Ovary (tissue), 9 donors: ENCODE data around the gene DIRAS1. TPM values are rescaled to one million over a fixed set of nuclear protein-coding genes. Genes with fewer than 3 reads are reported as not detected.

Experiments
- DNase-seq, 5 donors: peaks; one replicate each; pipeline ENCODE4 v3.0.0-alpha.2; 2019 to 2020
- H3K27ac ChIP-seq, 2 donors: fragments of 200-600 bp; one replicate each; pipeline versions ENCODE4 v1.5.1 to v1.8.0; 2019 to 2022
- H3K27me3 ChIP-seq: fragments of 200-600 bp; one replicate; pipeline ENCODE4 v1.8.0; 2022
- H3K36me3 ChIP-seq: fragments of 200-600 bp; sonication (generic); one replicate; pipeline ENCODE4 v1.5.1; 2019
- H3K4me1 ChIP-seq: one replicate; pipeline ENCODE4 v1.8.1; 2013; ENCODE audit warnings: mild to moderate bottlenecking, moderate library complexity; ENCODE audit not compliant: insufficient read depth
- H3K4me3 ChIP-seq: fragments of 200-600 bp; sonication (generic); one replicate; pipeline ENCODE4 v1.5.1; 2017
- H3K9me3 ChIP-seq, 2 donors: fragments of 200-600 bp in 1 of 2; sonication (generic) in 1 of 2; one replicate each; pipeline versions ENCODE4 v1.5.1 to v1.8.1; 2013 to 2019; ENCODE audit warnings: mild to moderate bottlenecking in 1 of 2, moderate library complexity in 1 of 2
- CTCF ChIP-seq, 3 donors: fragments of 450-650 bp in 2 of 3; fragments of 200-600 bp in 1 of 3; IDR thresholded peaks; one replicate each; pipeline versions ENCODE4 v1.5.1 to v1.8.0; 2016 to 2022; ENCODE audit warnings: antibody characterized with exemption in 3 of 3, mild to moderate bottlenecking in 1 of 3
- EP300 ChIP-seq: sonication (generic); formaldehyde crosslinking; IDR thresholded peaks from one replicate; pipeline ENCODE4 v1.6.1; 2017; ENCODE audit warnings: antibody characterized with exemption
- POLR2A ChIP-seq: fragments of 450-650 bp; IDR thresholded peaks from one replicate; pipeline ENCODE4 v1.6.1; 2017; ENCODE audit warnings: antibody characterized with exemption, mild to moderate bottlenecking, moderate library complexity
- WGBS, 3 donors: extraction: QIAGEN DNeasy Blood & Tissue Kit in 1 of 3; methylation state at CpG; one replicate each; pipeline versions ENCODE4 v1.1.5 to v1.1.7; 2013 to 2017; 5-methylcytosine and 5-hydroxymethylcytosine counted together
- intact Hi-C, 4 donors: fragments of 100-400 bp; cut with DNase I; formaldehyde crosslinking; loops; one replicate each; pipeline versions ENCODE4 v1.11.0 to v1.15.1; 2022 to 2023
- polyA plus RNA-seq, 2 donors: library from polyadenylated mRNA; stranded (reverse); fragments of 200-250 nt in 1 of 2; fragments of 350-450 nt in 1 of 2; fragmentation: Illumina TruSeq in 1 of 2; extraction: RNeasy Lipid Tissue Mini Kit (QIAGEN cat#74804) in 1 of 2; gene quantifications; one replicate each; pipeline ENCODE4 v1.2.3, GENCODE V29; 2013 to 2014
- total RNA-seq, 7 donors: library from RNA; depleted of rRNA in 2 of 7; stranded (reverse); fragments of >200 nt in 2 of 7; fragmentation: NEBNext Ultra II Directional in 3 of 7; extraction: Animal tissue kit (Norgen Biotek cat#: 25700) in 3 of 7; gene quantifications; one replicate each; pipeline versions ENCODE4 v1.1.0 to v1.2.4, GENCODE V29; 2016 to 2023
- donor health status: DM: no; HTN: no; CAD: no; lungs with moderate emphysema.
- donor health status: DM: no; HTN: no; CAD: no.
- donor health status: Bipolar disorder and iron deficiency.
- donor health status: DM: yes; HTN: yes; CAD: no.
- donor health status: DM: no; HTN: no; CAD: no.
- donor health status: DM: yes; HTN: yes; CAD: no.

The DIRAS1 gene
- total and polyA plus RNA-seq, 9 donors = 0.24 to 16.0 (median 5.7) TPM

- TF ChIP-seq EP300 = no peak
- no peak overlapping the region for H3K4me3 ChIP-seq
- H3K9me3 ChIP-seq = no peaks in the 10 kb centered on the region
- intact Hi-C loops = no loop called here
- no peaks in the 10 kb centered on the region for H3K27me3 ChIP-seq
- H3K4me1 ChIP-seq = no peaks in the 10 kb centered on the region
- H3K36me3 ChIP-seq = no peaks in the 10 kb centered on the region
- no peak overlapping the region for H3K27ac ChIP-seq
- WGBS, 3 donors = 85 to 90% (median 89%) methylated on average over 9 of the region's 9 CpGs
- no peak for DNase-seq
These were observed 54.7 kb downstream of the DIRAS1 start for GRCh38 chr19:2666344-2666994.

GRCh38 chr19:2665103-2665502 is 56.1 kb downstream of the DIRAS1 start:
- Histone ChIP-seq H3K4me3 (no peak overlapping the region), H3K4me1 (no peaks in the 10 kb centered on the region), H3K27me3 (no peaks in the 10 kb centered on the region), H3K27ac (no peak overlapping the region), H3K9me3 (no peaks in the 10 kb centered on the region), H3K36me3 (no peaks in the 10 kb centered on the region)
- WGBS, 3 donors = 91 to 93% (median 93%) methylated on average over 11 of the region's 11 CpGs
- intact Hi-C loops = no loop called here
- DNase-seq = no peak
- TF ChIP-seq CTCF (IDR thresholded peaks at IDR 0.05) (no peak), POLR2A (no peak), EP300 (no peak)

Other genes with a start within 250 kb of the DIRAS1 start
- gene GADD45B, start 245.2 kb downstream of the DIRAS1 start, total RNA-seq = 100 to 1,000 TPM in 2 of 7 donors, 10 to 100 TPM in 5; 47.0 to 414 (median 73.9) TPM
- gene GADD45B, start 245.2 kb downstream of the DIRAS1 start, polyA plus RNA-seq = 100 to 1,000 TPM in 1 of 2 donors, 10 to 100 TPM in 1; 17.8 to 120 TPM
- 10 to 100 TPM in 5 of 7 donors, 1 to 10 TPM in 2; 4.1 to 36.3 (median 15.9) TPM for gene GNG7, start 18.7 kb downstream of the DIRAS1 start, total RNA-seq
- gene GNG7, start 18.7 kb downstream of the DIRAS1 start, polyA plus RNA-seq = 10 to 100 TPM in 1 of 2 donors, 1 to 10 TPM in 1; 7.8 to 12.3 TPM
- 10 to 100 TPM; 12.2 to 40.2 (median 18.3) TPM for gene SLC39A3, start 18.6 kb upstream of the DIRAS1 start, total RNA-seq
- gene SLC39A3, start 18.6 kb upstream of the DIRAS1 start, polyA plus RNA-seq = 10 to 100 TPM; 11.6 to 18.2 TPM
- 10 to 100 TPM; 42.0 to 65.3 (median 53.4) TPM for gene SGTA, start 61.9 kb upstream of the DIRAS1 start, total RNA-seq
- 10 to 100 TPM; 27.0 to 65.5 TPM for gene SGTA, start 61.9 kb upstream of the DIRAS1 start, polyA plus RNA-seq
- 10 to 100 TPM; 26.2 to 54.7 (median 39.5) TPM for gene THOP1, start 64.1 kb upstream of the DIRAS1 start, total RNA-seq
- gene THOP1, start 64.1 kb upstream of the DIRAS1 start, polyA plus RNA-seq = 10 to 100 TPM; 11.3 to 44.3 TPM
- 10 to 100 TPM in 1 of 7 donors, 1 to 10 TPM in 6; 4.9 to 10.5 (median 7.6) TPM for gene ZNF554, start 98.5 kb upstream of the DIRAS1 start, total RNA-seq
- gene ZNF554, start 98.5 kb upstream of the DIRAS1 start, polyA plus RNA-seq = 1 to 10 TPM; 5.7 to 6.9 TPM
- gene ZNF555, start 120.1 kb upstream of the DIRAS1 start, total RNA-seq = 10 to 100 TPM in 6 of 7 donors, 1 to 10 TPM in 1; 4.5 to 18.0 (median 14.8) TPM
- gene ZNF555, start 120.1 kb upstream of the DIRAS1 start, polyA plus RNA-seq = 1 to 10 TPM; 5.7 to 6.7 TPM
- gene ZNF556, start 146.0 kb upstream of the DIRAS1 start, total RNA-seq = 1 to 10 TPM; 2.8 to 9.0 (median 6.9) TPM
- 1 to 10 TPM; 3.8 to 3.9 TPM for gene ZNF556, start 146.0 kb upstream of the DIRAS1 start, polyA plus RNA-seq
- 1 to 10 TPM; 3.7 to 6.5 (median 5.1) TPM for gene ZNF57, start 179.6 kb upstream of the DIRAS1 start, total RNA-seq
- gene ZNF57, start 179.6 kb upstream of the DIRAS1 start, polyA plus RNA-seq = 1 to 10 TPM; 4.7 TPM
- 1 to 10 TPM; 3.0 to 7.4 (median 6.1) TPM for gene ZNF77, start 223.6 kb upstream of the DIRAS1 start, total RNA-seq
- gene ZNF77, start 223.6 kb upstream of the DIRAS1 start, polyA plus RNA-seq = 1 to 10 TPM; 4.0 to 5.2 TPM